ENCODE data around the gene CNTFR.

Gene CNTFR

DNA sequence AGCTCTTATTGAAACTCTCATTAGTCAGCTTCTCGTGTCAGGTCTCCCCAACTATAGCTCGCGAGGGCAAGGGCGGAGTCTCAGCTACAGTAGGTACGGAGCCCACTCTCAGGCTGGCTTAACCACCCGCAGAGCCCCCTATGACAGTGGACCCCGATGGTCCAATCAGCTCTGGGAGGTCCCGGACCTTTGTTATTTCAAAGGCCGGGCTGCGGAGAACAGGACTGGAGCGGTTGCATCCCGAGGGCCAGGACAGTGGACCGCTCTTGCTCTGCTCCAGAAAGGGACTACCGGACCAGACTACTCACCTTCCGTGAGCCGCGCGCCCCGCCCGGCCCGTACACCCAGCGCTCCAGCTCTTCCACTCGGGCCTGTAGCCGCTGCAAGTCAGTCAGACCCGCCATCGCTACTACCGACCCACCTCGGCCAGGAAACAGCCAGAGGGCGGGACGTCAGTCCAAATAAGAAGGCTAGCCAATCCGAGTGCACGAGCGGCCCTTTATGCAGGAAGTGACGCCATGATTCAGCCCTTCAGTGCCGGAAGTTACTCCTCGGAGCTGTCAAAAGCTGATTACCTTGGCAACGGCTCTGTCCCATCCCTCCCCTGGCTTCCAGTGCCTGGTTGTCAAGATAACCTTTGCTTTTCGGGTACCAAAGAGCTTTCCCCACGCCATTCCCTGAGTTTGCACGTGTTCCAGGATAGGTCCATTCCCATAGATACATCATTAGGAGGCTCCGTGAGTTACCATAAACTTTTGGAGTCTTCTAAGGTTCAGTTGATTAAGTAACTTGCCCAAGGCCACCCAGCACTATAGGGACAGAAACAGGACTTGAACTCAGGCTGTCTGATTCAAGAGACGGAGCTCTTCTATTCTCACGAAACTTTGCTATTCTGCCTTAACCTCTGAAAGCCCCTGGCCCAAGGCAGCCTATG is 30.8 kb upstream of the CNTFR start, which contains the start of gene DCTN3:
Gene DCTN3 (minus strand): TSS at position 435 of the 934 bp plus-strand sequence. CDS start 31 bp downstream, at position 404.
- peak; percentile 65 to 93 for DNase-seq

DNA sequence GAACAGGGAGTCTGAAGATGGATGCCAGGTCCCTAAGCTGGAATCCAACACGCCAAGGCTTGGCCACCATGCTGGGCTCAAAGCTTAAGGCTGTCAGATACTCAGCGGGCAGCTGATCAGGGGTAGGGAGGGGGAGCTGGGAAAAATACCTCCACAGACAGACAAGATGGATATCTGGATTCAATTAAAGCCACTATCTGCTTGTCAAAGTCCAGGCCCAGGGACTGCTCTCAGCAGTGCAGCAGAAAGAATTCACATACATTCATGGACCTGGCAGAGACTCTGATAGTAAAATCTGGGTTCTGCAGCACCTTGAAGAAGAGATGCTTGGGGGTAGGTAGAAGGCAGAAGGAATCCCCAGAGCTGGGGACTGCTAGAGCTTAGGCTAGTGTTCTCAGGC is 25.6 kb upstream of the CNTFR start:
- DNase-seq = no peak

DNA sequence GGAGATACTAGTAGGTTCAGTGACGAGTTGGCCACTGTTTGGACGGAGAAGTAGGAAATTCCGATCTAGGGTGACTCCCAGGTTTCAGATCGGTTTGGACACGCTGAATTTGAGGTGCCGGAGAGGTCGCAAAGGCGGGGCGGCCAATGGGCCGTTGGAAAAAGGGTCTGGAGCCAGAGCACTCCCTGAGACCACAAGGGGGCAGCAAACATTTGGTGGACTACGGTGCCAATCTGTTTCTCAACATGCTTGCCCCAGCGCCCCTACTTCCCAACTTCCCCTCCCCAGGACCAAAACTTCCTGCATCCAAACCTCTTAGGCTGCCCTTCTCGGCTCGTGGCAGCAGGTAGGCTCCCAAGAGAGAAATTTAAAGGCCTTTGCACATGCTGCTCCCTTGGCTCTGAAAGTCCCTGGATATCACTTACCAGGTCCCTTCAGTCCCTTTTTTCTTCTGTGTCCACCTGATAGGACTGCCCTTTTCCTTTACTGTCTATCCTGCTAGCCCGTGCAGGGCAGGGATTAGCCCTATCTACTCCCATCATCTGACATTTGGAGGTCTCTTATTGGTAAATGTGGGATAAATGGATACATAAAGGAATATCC is 23.4 kb upstream of the CNTFR start:
- DNase-seq = peak; percentile 34 to 61

DNA sequence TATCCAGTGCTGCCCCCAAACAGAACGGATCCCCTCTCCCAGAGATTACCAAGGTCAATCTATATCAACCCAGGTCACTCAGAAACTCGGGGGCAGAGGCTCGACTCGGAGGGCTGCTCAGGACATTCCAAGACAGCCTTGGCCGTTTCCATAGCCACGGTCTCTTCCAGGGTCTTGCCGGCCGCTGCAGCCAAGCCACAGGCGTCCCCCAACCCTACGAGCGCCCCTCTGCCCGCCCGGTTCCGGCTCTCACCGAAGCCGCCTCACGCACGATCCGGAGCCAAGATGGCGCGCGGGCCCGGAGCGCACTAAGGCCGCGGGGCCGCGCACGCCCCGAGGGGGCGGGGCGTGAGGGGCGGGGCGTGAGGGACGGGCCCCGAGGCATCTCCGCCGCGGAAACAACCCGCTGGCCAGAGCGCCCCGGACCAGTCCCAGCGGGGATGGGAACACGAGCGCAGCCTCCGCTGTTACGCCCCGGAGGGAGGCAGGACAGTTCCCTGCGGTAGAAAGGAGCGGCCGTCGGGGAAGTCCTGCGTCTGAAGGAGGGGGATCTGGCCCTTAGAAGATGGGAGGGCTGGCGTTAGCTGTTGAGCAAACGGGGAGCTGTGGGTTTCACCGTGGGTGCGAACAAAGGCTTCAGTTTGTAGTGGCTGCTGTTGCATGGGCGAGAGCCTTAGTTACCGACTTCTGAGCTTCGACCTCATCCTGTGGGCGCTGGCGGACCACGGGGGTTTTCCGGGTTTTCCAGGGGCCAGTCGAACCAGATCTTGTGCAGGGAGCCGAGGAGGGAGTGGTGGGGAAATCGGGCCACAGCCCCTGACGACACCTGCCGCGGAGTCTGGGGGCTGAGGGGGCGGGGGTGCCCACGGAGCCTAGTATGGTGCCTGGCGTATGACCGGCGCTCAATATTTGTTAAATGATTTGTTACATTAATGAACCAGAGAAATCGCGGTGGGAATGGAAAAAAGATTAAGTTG is 22.6 kb upstream of the CNTFR start, which contains the start of gene RPP25L:
Gene RPP25L (minus strand): TSS at position 287 of the 977 bp plus-strand sequence. CDS start 801 bp downstream, outside the sequence.
- DNase-seq = peak in 1 of 2 donors; percentile 66

DNA sequence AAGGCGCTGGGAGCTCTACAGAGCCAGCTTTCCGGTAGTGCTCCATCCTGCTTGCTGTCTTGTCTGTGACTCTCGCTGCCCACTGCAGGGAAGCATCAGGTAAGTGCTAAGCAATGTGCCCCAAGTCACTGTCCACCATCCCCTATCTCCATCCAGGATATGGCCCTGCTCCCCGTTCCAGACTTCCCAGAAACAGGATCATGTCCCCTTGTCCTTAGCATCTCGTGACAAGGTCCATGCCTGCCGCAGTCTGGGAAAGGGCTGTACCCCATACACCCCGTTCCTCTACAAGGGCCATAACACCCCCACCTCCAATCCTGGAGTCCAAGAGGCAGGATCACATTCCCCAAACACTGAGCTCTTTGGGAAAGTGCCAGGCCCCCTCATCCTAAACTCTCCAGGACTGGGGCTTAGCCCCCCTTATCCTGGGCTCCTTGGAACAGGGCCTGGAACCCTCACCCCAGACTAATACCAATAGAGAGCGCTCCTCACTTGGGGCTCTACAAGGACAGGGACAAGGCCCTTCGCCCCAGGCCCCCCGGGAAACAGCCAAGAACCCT is 21.8 kb upstream of the CNTFR start:
- no peak for DNase-seq

DNA sequence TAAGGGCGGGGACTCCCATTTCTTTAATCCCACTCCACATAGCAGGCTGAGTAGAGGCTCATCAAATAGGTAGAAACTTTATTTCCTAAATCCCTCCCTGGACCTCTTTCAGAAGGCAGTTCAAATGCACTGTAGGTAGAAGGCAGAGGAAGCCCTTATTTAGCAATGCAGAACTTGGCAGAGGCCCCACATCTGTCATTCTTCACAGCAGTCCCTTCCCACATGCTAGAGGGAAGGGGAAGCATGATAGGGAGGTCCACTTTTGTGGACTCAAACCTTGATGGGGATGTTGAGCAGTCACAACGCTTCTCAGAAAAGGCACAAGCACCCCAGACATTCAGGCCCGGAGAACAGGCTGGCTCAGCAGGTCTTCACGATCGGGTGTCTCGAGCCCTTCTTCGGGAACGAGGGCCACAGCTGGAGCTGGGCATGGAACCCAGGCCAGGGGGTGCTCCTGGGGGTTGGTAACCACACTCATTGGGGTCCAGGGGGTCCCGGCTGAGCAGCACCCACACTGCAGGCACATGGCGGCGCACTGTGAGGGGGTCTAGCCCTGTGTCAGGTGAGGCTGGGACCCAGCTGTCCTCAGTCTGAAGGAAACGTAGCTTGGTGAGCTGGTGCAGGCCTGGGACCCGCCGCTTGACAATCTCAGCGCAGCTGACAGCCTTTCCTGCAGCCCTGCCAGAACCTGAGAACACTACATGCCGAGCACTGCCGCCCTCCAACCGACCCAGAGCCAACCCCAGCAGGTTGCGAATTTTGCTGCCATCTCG is 21.1 kb upstream of the CNTFR start:
- DNase-seq = no peak

DNA sequence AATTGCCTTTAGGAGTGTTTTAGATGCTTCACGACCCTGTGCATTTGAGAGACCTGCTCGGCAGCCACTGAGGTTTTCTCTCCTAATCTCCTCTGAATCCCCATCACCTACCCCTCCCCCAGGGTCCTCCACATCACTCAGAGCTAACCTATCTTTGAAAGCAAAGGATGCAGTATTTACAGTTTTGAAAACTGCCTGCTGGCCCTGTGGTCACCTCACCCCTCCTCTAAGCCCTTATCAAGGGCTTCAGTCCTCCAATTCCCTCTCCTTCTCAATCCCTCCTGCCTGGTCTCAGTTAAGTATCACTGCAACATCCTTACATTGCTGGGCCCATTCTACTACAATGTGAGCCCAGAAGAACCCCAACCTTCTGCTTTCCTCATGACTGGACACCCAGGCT is 17.8 kb upstream of the CNTFR start:
- DNase-seq = no peak

DNA sequence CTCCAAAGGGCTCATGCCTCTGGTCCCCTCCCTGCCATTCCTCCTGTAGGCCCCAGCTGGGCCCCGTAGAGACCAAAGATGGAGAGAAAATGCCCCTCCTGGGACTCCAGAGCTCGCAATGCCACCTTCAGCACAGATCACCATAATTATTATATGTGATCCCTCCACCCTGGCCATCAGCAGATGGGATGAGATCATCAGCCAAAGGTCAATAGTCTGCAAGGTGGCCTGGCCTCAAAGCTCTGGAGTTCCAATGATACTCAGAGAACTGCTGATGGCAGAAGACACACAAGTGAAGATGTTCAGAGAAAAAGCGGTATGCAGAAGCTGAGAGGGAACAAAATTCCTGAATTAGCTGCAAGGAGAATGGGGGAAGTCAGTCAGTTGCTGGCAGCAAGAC is 17.4 kb upstream of the CNTFR start:
- DNase-seq = no peak

DNA sequence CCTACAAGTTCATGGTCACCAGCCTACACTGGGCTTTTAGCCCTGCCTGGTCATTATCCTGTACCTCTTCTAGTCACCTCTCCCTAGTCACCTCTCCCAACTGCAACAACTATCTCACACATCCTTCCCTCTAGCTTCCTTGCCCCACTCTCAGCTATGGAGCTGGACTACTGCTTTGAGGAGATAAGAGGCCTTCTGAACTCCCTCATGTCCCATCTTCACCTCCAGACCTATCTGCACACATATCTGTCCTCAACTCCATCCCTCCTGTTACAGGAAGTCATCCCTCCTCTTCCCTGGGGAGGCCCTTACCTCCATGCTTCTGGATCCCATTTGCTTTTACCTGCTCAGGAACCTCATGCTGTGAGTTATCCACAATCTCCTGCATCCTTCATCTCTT is 16.7 kb upstream of the CNTFR start:
- no peak for DNase-seq

DNA sequence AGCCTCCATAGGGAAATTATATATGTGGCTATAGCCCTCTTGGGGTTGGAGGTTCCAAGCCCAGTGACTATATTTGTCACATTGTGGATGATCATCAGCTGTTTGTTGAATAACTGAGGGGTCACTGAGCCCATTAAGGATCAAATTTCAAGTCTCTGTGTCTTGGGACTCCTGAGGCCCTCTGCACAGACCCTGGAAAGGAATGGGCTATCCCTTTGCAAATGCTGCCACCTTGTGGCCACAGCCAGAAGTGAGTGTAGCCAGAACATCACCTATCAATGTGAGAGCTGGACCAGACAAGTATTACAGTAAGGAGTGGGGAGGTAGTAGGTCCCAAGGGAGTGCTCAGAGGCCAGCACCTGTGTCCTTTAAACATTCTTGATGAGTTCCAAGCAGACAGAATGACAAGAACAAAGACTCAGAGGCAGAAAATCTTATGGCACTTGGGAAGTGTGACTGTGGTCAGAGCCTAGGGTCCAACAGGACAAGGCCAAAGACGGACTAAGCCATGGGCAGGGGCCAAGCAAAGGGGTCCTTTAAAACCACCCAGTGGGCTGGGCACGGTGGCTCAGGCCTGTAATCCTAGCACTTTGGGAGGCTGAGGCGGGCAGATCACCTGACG is 14.2 kb upstream of the CNTFR start:
- peak; percentile 41 to 54 for DNase-seq

DNA sequence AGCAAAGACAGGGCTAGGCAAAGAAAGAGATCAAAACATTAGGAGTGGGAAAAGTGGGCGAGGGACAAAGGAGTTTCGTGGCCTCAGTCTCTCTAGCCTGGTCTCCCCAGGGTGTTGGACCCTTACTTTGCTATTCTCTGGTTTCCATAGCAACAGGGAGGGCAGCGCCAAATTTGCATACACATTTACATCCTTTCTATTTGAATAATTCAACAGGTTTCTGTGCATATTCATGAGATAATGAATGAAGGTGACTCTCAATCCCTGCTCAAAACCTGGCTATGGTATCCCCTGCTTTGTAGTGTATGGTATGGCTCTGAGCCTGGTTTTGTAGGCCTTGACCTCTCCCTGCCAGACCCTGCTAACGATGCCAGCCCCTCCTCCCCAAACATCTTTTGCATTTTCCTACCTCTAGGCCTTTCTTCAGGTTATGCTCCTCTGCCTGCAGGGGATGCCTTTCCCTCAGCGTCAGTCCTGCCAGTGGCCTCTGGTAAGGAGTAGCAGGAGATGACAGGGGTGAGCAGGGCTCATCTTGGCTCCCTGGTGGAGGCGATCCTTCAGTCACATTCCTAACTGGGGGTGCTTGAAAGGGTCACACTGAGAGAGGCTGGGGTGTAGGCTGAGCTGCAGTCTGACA is 12.5 kb upstream of the CNTFR start:
- DNase-seq = no peak

DNA sequence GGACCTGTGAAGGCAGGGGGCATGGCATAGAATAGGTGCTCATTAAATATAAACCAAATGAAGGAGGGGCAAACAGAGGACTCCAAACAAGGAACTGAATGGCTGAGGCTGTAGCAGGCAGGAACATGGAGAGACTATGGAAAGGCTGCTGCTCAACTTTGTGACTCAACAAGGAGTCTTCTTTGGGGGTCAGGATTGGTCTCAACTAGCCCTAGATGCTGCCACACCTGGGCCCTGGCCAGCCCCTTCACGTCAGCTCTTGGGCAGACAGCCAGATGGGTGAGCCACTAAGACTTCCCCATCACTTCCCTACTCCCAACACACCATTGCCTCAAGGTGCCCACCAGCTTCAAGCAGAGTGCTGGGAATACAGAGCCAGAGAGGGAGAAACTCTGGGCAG is 11.4 kb upstream of the CNTFR start:
- DNase-seq = no peak

DNA sequence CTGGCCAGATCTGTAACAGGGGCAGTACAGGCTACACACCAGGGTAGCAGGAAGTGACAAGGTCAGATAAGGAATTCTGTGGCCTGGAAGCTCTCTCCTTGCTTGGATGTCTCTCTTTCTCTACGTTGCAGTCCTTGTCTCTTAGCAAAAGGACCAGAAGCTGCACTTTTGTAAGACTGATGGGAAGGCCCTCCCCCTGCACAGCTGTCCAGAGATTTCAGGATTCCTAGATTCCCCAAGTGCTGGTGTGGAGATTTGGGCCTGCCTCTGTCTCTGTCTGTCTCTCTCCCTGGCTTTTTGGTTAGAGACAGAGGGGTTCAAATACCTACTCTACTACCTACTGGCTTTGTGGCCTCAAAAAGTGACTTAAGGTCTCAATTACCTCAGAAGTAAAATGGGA is 10.0 kb upstream of the CNTFR start:
- DNase-seq = no peak

DNA sequence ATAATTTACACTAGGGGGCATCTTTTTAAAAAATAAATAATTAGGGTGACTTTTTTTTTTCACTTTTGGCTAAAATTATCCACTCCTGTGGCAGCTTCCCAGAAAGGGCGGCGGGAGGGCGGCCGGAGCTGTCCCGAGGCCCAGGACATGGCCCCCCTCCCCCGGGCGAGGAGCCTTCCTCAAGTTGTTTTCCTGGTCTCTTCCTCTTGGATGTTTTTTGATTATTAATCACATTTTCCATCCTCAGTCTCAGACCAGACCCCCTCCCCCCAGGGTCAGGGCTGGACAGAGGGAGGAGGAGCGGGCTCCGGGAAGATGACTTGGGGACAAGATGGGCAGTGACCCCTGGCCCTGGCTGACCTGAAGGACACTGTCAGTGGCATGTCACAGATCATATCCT is 4.7 kb upstream of the CNTFR start:
- no peak for DNase-seq

DNA sequence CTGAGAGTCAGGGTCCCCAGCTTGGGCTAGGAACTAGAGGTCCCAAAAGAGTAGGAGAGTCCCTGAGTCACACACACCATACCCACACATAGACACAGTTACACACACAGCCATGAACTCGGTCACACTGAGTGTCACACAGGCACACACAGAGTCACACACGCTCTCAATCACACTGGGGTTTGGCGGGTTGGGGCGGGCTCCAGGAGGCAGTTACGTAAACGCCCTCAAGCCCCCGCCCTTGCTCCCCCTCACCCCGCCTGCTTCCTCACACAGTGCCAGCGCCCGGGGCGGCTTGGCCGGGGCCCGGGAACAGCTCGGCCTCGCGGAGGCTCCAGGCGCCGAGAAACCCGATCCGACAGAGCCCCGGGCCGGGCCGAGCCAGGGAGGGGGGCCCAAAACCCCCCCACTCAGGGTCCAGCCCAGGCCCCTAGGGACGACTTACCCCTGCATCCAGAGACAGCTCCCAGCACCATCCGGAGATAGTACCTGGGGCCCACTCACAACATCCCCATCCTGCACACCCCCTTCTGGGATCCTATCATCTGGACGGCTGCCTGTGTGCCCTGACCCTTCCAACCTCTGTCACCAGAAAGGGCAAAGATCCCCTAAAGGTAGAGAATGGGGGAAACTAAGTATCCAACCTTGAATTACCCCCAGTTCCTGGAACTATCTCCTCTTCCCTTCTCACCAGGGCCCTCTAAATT is 3.5 kb upstream of the CNTFR start:
- no peak for DNase-seq

DNA sequence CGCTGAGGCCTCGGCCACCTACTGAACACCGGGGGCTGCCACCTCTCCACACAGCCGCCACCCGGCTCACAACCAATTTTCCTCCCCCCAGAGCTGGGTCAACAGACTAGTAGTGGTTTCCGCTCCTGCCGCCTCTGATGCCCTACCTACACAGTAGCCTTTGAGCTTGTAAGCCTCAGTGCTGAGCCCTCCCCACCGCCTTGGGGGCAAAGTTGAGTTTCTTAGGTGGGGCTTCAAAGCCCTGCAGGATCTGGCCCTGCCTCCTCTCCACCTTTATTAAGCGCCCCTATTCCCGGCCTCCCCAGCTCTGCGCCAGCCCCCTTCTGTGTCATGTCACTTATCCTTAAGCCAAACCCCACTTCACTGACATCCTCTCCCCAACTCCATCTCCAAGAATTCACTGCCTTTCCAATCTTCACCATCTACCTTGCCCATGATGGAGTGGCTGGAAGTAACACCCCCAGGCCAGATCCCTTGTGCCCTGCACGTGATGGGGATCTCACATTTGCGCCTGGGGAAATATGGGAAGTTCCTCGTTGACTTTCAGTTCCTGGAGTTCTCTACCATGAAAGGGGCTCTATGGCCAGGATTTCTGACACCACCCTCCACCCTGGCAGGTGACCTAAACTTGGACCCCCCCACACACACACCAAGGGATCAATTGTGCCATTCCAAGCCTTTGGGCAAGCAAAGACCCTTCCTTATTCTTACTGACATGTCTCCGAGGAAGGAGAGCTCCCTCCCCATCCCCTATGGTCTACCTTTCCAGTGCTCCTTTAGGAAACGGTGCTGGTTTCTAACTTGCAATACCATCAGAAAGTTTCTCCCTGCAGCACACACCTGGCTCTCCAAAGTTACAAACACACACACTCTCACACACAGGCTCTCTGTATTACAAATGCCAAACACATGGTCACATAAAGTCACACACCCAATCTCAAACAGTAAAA is 2.7 kb upstream of the CNTFR start:
- no peak for DNase-seq

DNA sequence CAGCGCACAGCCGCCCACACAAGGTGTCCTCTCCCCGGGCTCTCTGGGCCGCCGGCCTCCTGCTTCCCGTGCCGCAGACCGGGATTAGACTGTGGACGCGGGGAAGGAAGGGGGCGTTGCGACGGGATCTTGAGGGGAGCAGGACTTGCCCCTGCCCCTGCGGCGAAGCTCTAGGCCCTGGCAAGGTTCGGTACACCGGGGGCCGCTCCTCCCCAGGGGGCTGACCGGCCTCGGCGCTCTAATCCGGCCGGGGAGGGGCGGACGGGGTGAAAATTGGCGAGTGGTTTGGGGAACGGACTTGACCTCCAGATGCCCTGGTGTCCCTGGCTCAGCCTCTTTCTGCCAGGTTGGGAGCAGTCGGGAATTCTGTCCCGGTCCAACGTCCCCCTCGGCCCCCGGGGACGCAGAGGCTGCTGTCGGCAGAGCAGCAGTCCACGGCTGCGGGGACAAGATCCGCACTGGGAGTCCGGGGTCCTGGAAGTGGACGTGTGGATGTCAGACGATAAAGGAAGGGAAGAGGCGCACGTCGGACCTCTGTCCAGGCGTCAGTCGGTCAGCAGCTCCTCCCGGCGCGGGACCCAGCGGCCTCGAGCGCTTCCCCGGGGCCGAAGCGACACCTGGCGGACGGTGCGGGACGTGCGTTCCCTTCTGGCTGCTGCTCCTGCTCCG is 1.9 kb upstream of the CNTFR start:
- peak; percentile 31 to 51 for DNase-seq

Measured in bone marrow (tissue), 2 donors.